HepG2 (cell line): ENCODE results near the gene MFAP4. TPM values are rescaled to one million over a fixed set of nuclear protein-coding genes. Genes with fewer than 3 reads are reported as not detected.
A peak's percentile ranks its signal among the peaks of the same experiment; 100 is the strongest.

Source experiments
- BCL6 ChIP-seq: IDR thresholded peaks from 2 replicates; pipeline ENCODE4 v1.6.1; 2016; ENCODE audit warnings: missing genetic modification reagents, missing compliant biosample characterization
- BRD4 ChIP-seq: sonication (generic); formaldehyde crosslinking; IDR thresholded peaks from 2 replicates; pipeline ENCODE4 v1.4.0; 2020; ENCODE audit warnings: missing genetic modification reagents
- EHMT2 ChIP-seq: fragments of 200-600 bp; sonication (generic); IDR thresholded peaks from 2 replicates; pipeline ENCODE4 v1.7.0; 2017; ENCODE audit warnings: antibody characterized with exemption, low read depth, low read length, borderline replicate concordance
- FOXK2 ChIP-seq: fragments of 450-650 bp; IDR thresholded peaks from 2 replicates; pipeline ENCODE4 v1.6.1; 2016
- HDAC6 ChIP-seq: fragments of 200-600 bp; sonication (generic); IDR thresholded peaks from 2 replicates; pipeline ENCODE4 v1.7.0; 2017; ENCODE audit warnings: mild to moderate bottlenecking, antibody characterized with exemption, low read length, low read depth
- KDM3A ChIP-seq: IDR thresholded peaks from 2 replicates; pipeline ENCODE4 v1.6.1; 2018; ENCODE audit warnings: low read depth, missing compliant biosample characterization
- MNT ChIP-seq: fragments of 450-650 bp; IDR thresholded peaks from 2 replicates; pipeline ENCODE4 v1.6.1; 2016
- NCOA5 ChIP-seq: sonication (generic); formaldehyde crosslinking; IDR thresholded peaks from 2 replicates; pipeline ENCODE4 v1.4.0; 2020; ENCODE audit warnings: missing genetic modification reagents
- NRL ChIP-seq: sonication (generic); formaldehyde crosslinking; IDR thresholded peaks from 2 replicates; pipeline ENCODE4 v1.5.0; 2020; ENCODE audit warnings: missing genetic modification reagents, mild to moderate bottlenecking, moderate library complexity, borderline replicate concordance
- PAX8 ChIP-seq: sonication (generic); formaldehyde crosslinking; IDR thresholded peaks from 2 replicates; pipeline ENCODE4 v1.8.0; 2022; ENCODE audit warnings: mild to moderate bottlenecking, missing genetic modification reagents, borderline replicate concordance
- POGK ChIP-seq: sonication (generic); formaldehyde crosslinking; conservative IDR thresholded peaks from 2 replicates; pipeline ENCODE4 v1.8.0; 2022; ENCODE audit warnings: mild to moderate bottlenecking, moderate library complexity, missing genetic modification reagents
- RAD21 ChIP-seq: fragments of 450-650 bp; formaldehyde crosslinking; IDR thresholded peaks from 2 replicates; pipeline ENCODE4 v1.5.0; 2020; ENCODE audit warnings: mild to moderate bottlenecking
- SAFB2 ChIP-seq: sonication (generic); formaldehyde crosslinking; IDR thresholded peaks from 2 replicates; pipeline ENCODE4 v1.5.1; 2020; ENCODE audit warnings: missing genetic modification reagents, low read depth, mild to moderate bottlenecking, borderline replicate concordance
- TEF ChIP-seq: sonication (generic); formaldehyde crosslinking; IDR thresholded peaks from 2 replicates; pipeline ENCODE4 v1.5.0; 2020; ENCODE audit warnings: missing genetic modification reagents
- ZBTB20 ChIP-seq: sonication (generic); formaldehyde crosslinking; IDR thresholded peaks from 2 replicates; pipeline ENCODE4 v1.8.1; 2023; ENCODE audit warnings: missing genetic modification reagents, low read depth, mild to moderate bottlenecking, borderline replicate concordance
- ZNF432 ChIP-seq: sonication (generic); formaldehyde crosslinking; IDR thresholded peaks from 2 replicates; pipeline ENCODE4 v1.5.0; 2020; ENCODE audit warnings: missing genetic modification reagents, mild to moderate bottlenecking, borderline replicate concordance
- ZNF496 ChIP-seq: sonication (generic); formaldehyde crosslinking; IDR thresholded peaks from 2 replicates; pipeline ENCODE4 v1.8.1; 2023; ENCODE audit warnings: mild to moderate bottlenecking, moderate library complexity, missing genetic modification reagents; ENCODE audit not compliant: insufficient replicate concordance
- ZNF615 ChIP-seq: sonication (generic); formaldehyde crosslinking; IDR thresholded peaks from 2 replicates; pipeline ENCODE4 v1.5.0; 2020; ENCODE audit warnings: mild to moderate bottlenecking, missing genetic modification reagents, borderline replicate concordance
- ZNF704 ChIP-seq: sonication (generic); formaldehyde crosslinking; IDR thresholded peaks from 2 replicates; pipeline ENCODE4 v1.8.1; 2023; ENCODE audit warnings: mild to moderate bottlenecking, inconsistent platforms, moderate library complexity, missing genetic modification reagents, borderline replicate concordance
- ZXDC ChIP-seq: sonication (generic); formaldehyde crosslinking; IDR thresholded peaks from 2 replicates; pipeline ENCODE4 v1.5.0; 2020; ENCODE audit warnings: mild to moderate bottlenecking, missing genetic modification reagents
- polyA plus RNA-seq, 8 experiments: library from polyadenylated mRNA; depleted of rRNA in 3 of 8; stranded (reverse) in 7 of 8; unstranded in 1 of 8; fragments of >200 nt; fragmentation: Illumina TruSeq in 4 of 8; extraction: Trizol in 4 of 8; gene quantifications; 2 replicates each; pipeline versions ENCODE4 v1.2.1 to v1.2.3, GENCODE V29; 2011 to 2016; ENCODE audit warnings: low read depth in 4 of 8, missing spikeins in 1 of 8, mixed read lengths in 1 of 8; ENCODE audit not compliant: insufficient read depth in 1 of 8
- total RNA-seq, 5 experiments: library from RNA; depleted of rRNA; stranded (reverse); fragments of >200 nt; fragmentation: Illumina TruSeq; extraction: Trizol; gene quantifications; 2 replicates each; pipeline ENCODE4 v1.2.3, GENCODE V29; 2016; ENCODE audit warnings: low read depth in 1 of 5

The MFAP4 gene
- total and polyA plus RNA-seq, 2 of the 13 experiments (the other 11 are each of a cell fraction or from before 2014, with no cell fraction given): 0.08 TPM; not detected in 1

- peak; percentile 49; the same call in 1 of the 2 replicates for TF ChIP-seq POGK (CRISPR knock-in tag)
- TF ChIP-seq ZNF704 (CRISPR knock-in tag): peak; percentile 58; the same call in 1 of the 2 replicates
- TF ChIP-seq NRL (CRISPR knock-in tag): peak; percentile 11; the same call in 1 of the 2 replicates
- no peak for TF ChIP-seq EHMT2
- no peak for TF ChIP-seq ZNF615 (CRISPR knock-in tag)
- TF ChIP-seq NCOA5 (CRISPR knock-in tag): no peak
- peak; percentile 68 for TF ChIP-seq MNT
- TF ChIP-seq BRD4 (CRISPR knock-in tag): no peak; the same call in 1 of the 2 replicates
- TF ChIP-seq FOXK2: no peak
- 0 out of 2 replicates have a peak, but pooled peaks have one; percentile 31 for TF ChIP-seq SAFB2 (CRISPR knock-in tag)
- no peak for TF ChIP-seq ZNF496 (CRISPR knock-in tag)
- 0 out of 2 replicates have a peak, but pooled peaks have one; percentile 55 for TF ChIP-seq PAX8 (CRISPR knock-in tag)
- no peak for TF ChIP-seq HDAC6
- TF ChIP-seq ZXDC (CRISPR knock-in tag): peak; percentile 61; the same call in 1 of the 2 replicates
- no peak for TF ChIP-seq TEF (CRISPR knock-in tag)
- 0 out of 2 replicates have a peak, but pooled peaks have one; percentile 34 for TF ChIP-seq BCL6 (CRISPR knock-in tag)
- TF ChIP-seq ZBTB20: no peak
- TF ChIP-seq RAD21 (CRISPR knock-in tag): peak; percentile 99
- TF ChIP-seq KDM3A (CRISPR knock-in tag): peak; percentile 98
- no peak for TF ChIP-seq ZNF432 (CRISPR knock-in tag)
These were observed 24.5 kb downstream of the MFAP4 start, which contains the start of gene B9D1 (continued) for GRCh38 chr17:19362277-19363113.
